Activated naive CD4-positive, alpha-beta T cell treated with anti-CD3 and anti-CD28 coated beads, Interleukin-2, amount 50 U/mL, for 72 hours (primary cell): ENCODE data around the gene WDR38. TPM values are rescaled to one million over a fixed set of nuclear protein-coding genes. Genes with fewer than 3 reads are reported as not detected.
"Not testable (repeated sequence)": the region's sequence is repeated elsewhere in the genome, so short reads cannot be mapped to it uniquely, and the experiment has no call there.

Source experiments
- ATAC-seq, 2 donors: fragments of 150-1000 bp; cut with Tn5 transposase; 2 replicates each; pipeline ENCODE4 v1.10.0; 2021; ENCODE audit warnings: mild to moderate bottlenecking in 2 of 2, moderate library complexity in 2 of 2
- DNase-seq, 2 donors: peaks; one replicate each; pipeline ENCODE4 v3.0.0; 2021 to 2022; ENCODE audit warnings: low spot score in 2 of 2
- H3K27ac Mint-ChIP-seq, 2 donors: one replicate each; pipeline ENCODE4 v1.8.0; 2022; ENCODE audit warnings: mild to moderate bottlenecking in 2 of 2, mixed read lengths in 2 of 2
- H3K36me3 Mint-ChIP-seq, 2 donors: one replicate each; pipeline ENCODE4 v1.8.0; 2022; ENCODE audit warnings: mixed read lengths in 2 of 2
- H3K9me3 Mint-ChIP-seq, 2 donors: one replicate each; pipeline ENCODE4 v1.8.0; 2022; ENCODE audit warnings: mixed read lengths in 2 of 2
- total RNA-seq, 2 donors: library from RNA; stranded (reverse); gene quantifications; one replicate each; pipeline ENCODE4 v1.2.3, GENCODE V29; 2022

The WDR38 gene
- total RNA-seq, 2 donors from 2014 or later, result not detected

- no peaks in the 10 kb centered on the region for H3K9me3 Mint-ChIP-seq
- no peaks in the 10 kb centered on the region for H3K36me3 Mint-ChIP-seq
- no peak for ATAC-seq
- H3K27ac Mint-ChIP-seq, result peak overlapping the region in 1 of 2 donors; percentile 65
- no peak for DNase-seq
These were observed 24.5 kb upstream of the WDR38 start for GRCh38 chr9:124828489-124829333.

GRCh38 chr9:124829334-124829669 is 24.0 kb upstream of the WDR38 start:
- ATAC-seq (no peak), DNase-seq (no peak)
- H3K36me3 Mint-ChIP-seq, result no peaks in the 10 kb centered on the region
- H3K27ac Mint-ChIP-seq, result no peak overlapping the region
- H3K9me3 Mint-ChIP-seq, result no peaks in the 10 kb centered on the region

- no peaks in the 10 kb centered on the region for H3K9me3 Mint-ChIP-seq
- DNase-seq (no peak), ATAC-seq (no peak)
- no peak overlapping the region for H3K27ac Mint-ChIP-seq
- no peaks in the 10 kb centered on the region for H3K36me3 Mint-ChIP-seq
These were observed 22.7 kb upstream of the WDR38 start for GRCh38 chr9:124830593-124830992.

GRCh38 chr9:124831642-124832364 is 21.5 kb upstream of the WDR38 start:
- H3K36me3 Mint-ChIP-seq, result no peaks in the 10 kb centered on the region
- no peaks in the 10 kb centered on the region for H3K9me3 Mint-ChIP-seq
- no peak overlapping the region for H3K27ac Mint-ChIP-seq
- ATAC-seq (no peak), DNase-seq (no peak)

GRCh38 chr9:124834591-124834990 is 18.7 kb upstream of the WDR38 start:
- Mint-ChIP-seq H3K36me3 (no peaks in the 10 kb centered on the region), H3K27ac (peak overlapping the region in 1 of 2 donors; percentile 58), H3K9me3 (no peaks in the 10 kb centered on the region)
- ATAC-seq (peak; percentile 29 to 55), DNase-seq (no peak)

- DNase-seq (no peak), ATAC-seq (no peak)
- H3K9me3 Mint-ChIP-seq, result no peaks in the 10 kb centered on the region
- no peak overlapping the region for H3K27ac Mint-ChIP-seq
- H3K36me3 Mint-ChIP-seq, result no peaks in the 10 kb centered on the region
These were observed 18.2 kb upstream of the WDR38 start for GRCh38 chr9:124835026-124835557.

- not testable (repeated sequence) for H3K9me3 Mint-ChIP-seq, H3K36me3 Mint-ChIP-seq, H3K27ac Mint-ChIP-seq, DNase-seq, ATAC-seq
These were observed 15.1 kb upstream of the WDR38 start for GRCh38 chr9:124838132-124838531.

GRCh38 chr9:124838567-124839275 is 14.5 kb upstream of the WDR38 start:
- not testable (repeated sequence) for H3K27ac Mint-ChIP-seq, H3K36me3 Mint-ChIP-seq, H3K9me3 Mint-ChIP-seq, ATAC-seq, DNase-seq

GRCh38 chr9:124839612-124840299 is 13.5 kb upstream of the WDR38 start:
- no peaks in the 10 kb centered on the region for H3K36me3 Mint-ChIP-seq
- H3K27ac Mint-ChIP-seq, result no peak overlapping the region
- peak in 1 of 2 donors; percentile 37 for ATAC-seq
- no peaks in the 10 kb centered on the region for H3K9me3 Mint-ChIP-seq
- DNase-seq, result no peak

- Mint-ChIP-seq H3K36me3 (no peaks in the 10 kb centered on the region), H3K27ac (no peak overlapping the region), H3K9me3 (no peaks in the 10 kb centered on the region)
- DNase-seq, result no peak
- ATAC-seq, result no peak
These were observed 12.9 kb upstream of the WDR38 start for GRCh38 chr9:124840300-124840833.

GRCh38 chr9:124841075-124841821 is 12.0 kb upstream of the WDR38 start:
- Mint-ChIP-seq H3K9me3 (no peaks in the 10 kb centered on the region), H3K36me3 (no peaks in the 10 kb centered on the region)

GRCh38 chr9:124843456-124844034 is 9.7 kb upstream of the WDR38 start:
- no peak for DNase-seq
- Mint-ChIP-seq H3K36me3 (no peaks in the 10 kb centered on the region), H3K27ac (no peak overlapping the region), H3K9me3 (no peaks in the 10 kb centered on the region)
- no peak for ATAC-seq

More at GRCh38 chr9:124841075-124841821, 12.0 kb upstream of the WDR38 start:
- ATAC-seq (no peak), DNase-seq (no peak)
- no peak overlapping the region for H3K27ac Mint-ChIP-seq

GRCh38 chr9:124844291-124844690 is 9.0 kb upstream of the WDR38 start:
- no peaks in the 10 kb centered on the region for H3K9me3 Mint-ChIP-seq
- no peak overlapping the region for H3K27ac Mint-ChIP-seq
- DNase-seq (no peak), ATAC-seq (no peak)
- no peaks in the 10 kb centered on the region for H3K36me3 Mint-ChIP-seq

- not testable (repeated sequence) for H3K36me3 Mint-ChIP-seq, ATAC-seq, H3K27ac Mint-ChIP-seq, H3K9me3 Mint-ChIP-seq, DNase-seq
These were observed 6.8 kb upstream of the WDR38 start for GRCh38 chr9:124846467-124846866.

- Mint-ChIP-seq H3K36me3 (no peaks in the 10 kb centered on the region), H3K9me3 (no peaks in the 10 kb centered on the region), H3K27ac (no peak overlapping the region)
- ATAC-seq (no peak), DNase-seq (no peak)
These were observed 6.3 kb upstream of the WDR38 start for GRCh38 chr9:124846969-124847368.
